ACC112 (cell line): ENCODE measurements around the gene MTURN.

ENCODE experiments used
- H2AFZ ChIP-seq: fragments of 200-600 bp; sonication (generic); one replicate; pipeline ENCODE4 v1.6.0; 2017; ENCODE audit warnings: antibody characterized with exemption, low read length; ENCODE audit not compliant: unreplicated experiment
- H3K27ac ChIP-seq: fragments of 200-600 bp; sonication (generic); 2 replicates; pipeline ENCODE4 v1.5.1; 2014; ENCODE audit warnings: low read depth, mild to moderate bottlenecking, antibody characterized with exemption, low read length, moderate library complexity
- H3K27me3 ChIP-seq: fragments of 200-600 bp; sonication (generic); 2 replicates; pipeline ENCODE4 v1.6.1; 2014; ENCODE audit warnings: mild to moderate bottlenecking, antibody characterized with exemption, low read length, moderate library complexity, mixed read lengths; ENCODE audit not compliant: insufficient read depth
- H3K36me3 ChIP-seq: fragments of 200-600 bp; sonication (generic); 2 replicates; pipeline ENCODE4 v1.6.1; 2016; ENCODE audit warnings: mild to moderate bottlenecking, antibody characterized with exemption, low read length, moderate library complexity, mixed read lengths; ENCODE audit not compliant: insufficient read depth
- H3K4me1 ChIP-seq: fragments of 200-600 bp; sonication (generic); one replicate; pipeline ENCODE4 v1.6.1; 2016; ENCODE audit warnings: low read length, mixed read lengths; ENCODE audit not compliant: insufficient read depth, unreplicated experiment, control insufficient read depth
- H3K4me3 ChIP-seq: fragments of 200-600 bp; sonication (generic); 2 replicates; pipeline ENCODE4 v1.5.1; 2014; ENCODE audit warnings: mild to moderate bottlenecking, low read depth, low read length
- H3K79me2 ChIP-seq: fragments of 200-600 bp; sonication (generic); one replicate; pipeline ENCODE4 v1.6.0; 2016; ENCODE audit warnings: low read length; ENCODE audit not compliant: control insufficient read depth, unreplicated experiment, insufficient read depth

MTURN gene

DNA sequence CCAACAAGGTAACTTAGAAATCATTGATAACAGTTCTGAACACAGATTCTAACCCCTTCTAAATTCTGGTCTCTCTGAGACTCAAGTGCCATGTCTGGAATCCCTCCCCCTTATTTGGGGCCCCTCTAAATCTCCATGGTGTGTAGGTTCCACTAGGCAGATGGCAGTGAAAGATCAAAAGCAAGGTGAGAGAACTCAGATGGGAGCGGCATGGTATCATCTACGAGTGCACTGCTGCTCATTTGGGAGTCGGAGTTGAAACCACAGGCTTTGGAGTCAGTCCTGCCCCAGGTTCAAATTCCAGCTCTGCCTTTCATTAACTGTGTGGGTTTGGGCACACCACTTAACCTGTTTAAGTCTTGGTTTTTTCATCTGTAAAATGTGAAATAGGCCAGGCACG, 72.6 kb downstream of the MTURN start:
- 0 out of 2 replicates have a peak, but pooled peaks cover 4% of the 10 kb centered on the region for H3K27me3 ChIP-seq
- no peak overlapping the region for H3K27ac ChIP-seq
- no peaks in the 10 kb centered on the region for H3K36me3 ChIP-seq
- H3K4me3 ChIP-seq = no peak overlapping the region
- no peak overlapping the region for H2AFZ ChIP-seq
- peaks cover 11% of the 10 kb centered on the region for H3K4me1 ChIP-seq
- H3K79me2 ChIP-seq = no peaks in the 10 kb centered on the region

DNA sequence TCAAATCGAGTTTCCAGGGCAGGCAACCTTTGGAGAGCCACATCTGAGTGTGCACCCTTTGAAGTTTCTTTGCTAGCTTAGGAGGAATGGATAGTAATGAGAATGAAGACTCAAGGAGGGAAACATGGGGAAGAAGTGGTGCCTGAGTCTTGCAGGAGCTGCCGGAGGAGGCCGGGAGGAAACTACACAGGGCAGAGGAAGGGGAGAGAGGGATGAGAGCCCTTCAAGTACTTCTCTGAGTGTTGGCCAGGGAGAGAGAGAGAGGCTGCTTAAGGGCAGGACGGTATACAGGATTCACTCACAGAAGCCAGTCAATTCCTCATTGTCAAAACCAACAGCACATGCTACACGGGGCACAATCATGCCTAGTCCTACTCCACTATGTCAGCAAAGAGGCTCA, 75.2 kb downstream of the MTURN start:
- Histone ChIP-seq H3K27me3 (peaks cover 12% of the 10 kb centered on the region), H3K79me2 (no peaks in the 10 kb centered on the region), H2AFZ (no peak overlapping the region), H3K27ac (no peak overlapping the region), H3K36me3 (no peaks in the 10 kb centered on the region), H3K4me3 (no peak overlapping the region), H3K4me1 (peaks cover 11% of the 10 kb centered on the region)
